GM13977 (cell line): ENCODE results near the gene TCF25.
"Not testable (repeated sequence)": the region's sequence is repeated elsewhere in the genome, so short reads cannot be mapped to it uniquely, and the experiment has no call there.

ENCODE experiments used
- DNase-seq: peaks from one replicate; pipeline ENCODE4 v3.0.0; 2012; ENCODE audit warnings: low spot score
- in situ Hi-C: fragments of 300-500 bp; cut with MboI; formaldehyde crosslinking; loops from one replicate; pipeline ENCODE4 v1.12.0; 2022; ENCODE audit warnings: low sequenced_read_pairs, low pct_unique_long_range_greater_than_20kb, mixed read lengths, inconsistent platforms; ENCODE audit not compliant: unreplicated experiment
- TF ChIP-seq, protein P1 (sequence below): IDR thresholded peaks from 2 replicates; pipeline ENCODE4 v1.5.1; 2012; ENCODE audit warnings: mild to moderate bottlenecking, control low read depth; ENCODE audit not compliant: insufficient read depth; ENCODE audit errors: extremely low read depth, missing control alignments

TCF25 gene, protein sequence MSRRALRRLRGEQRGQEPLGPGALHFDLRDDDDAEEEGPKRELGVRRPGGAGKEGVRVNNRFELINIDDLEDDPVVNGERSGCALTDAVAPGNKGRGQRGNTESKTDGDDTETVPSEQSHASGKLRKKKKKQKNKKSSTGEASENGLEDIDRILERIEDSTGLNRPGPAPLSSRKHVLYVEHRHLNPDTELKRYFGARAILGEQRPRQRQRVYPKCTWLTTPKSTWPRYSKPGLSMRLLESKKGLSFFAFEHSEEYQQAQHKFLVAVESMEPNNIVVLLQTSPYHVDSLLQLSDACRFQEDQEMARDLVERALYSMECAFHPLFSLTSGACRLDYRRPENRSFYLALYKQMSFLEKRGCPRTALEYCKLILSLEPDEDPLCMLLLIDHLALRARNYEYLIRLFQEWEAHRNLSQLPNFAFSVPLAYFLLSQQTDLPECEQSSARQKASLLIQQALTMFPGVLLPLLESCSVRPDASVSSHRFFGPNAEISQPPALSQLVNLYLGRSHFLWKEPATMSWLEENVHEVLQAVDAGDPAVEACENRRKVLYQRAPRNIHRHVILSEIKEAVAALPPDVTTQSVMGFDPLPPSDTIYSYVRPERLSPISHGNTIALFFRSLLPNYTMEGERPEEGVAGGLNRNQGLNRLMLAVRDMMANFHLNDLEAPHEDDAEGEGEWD

DNA sequence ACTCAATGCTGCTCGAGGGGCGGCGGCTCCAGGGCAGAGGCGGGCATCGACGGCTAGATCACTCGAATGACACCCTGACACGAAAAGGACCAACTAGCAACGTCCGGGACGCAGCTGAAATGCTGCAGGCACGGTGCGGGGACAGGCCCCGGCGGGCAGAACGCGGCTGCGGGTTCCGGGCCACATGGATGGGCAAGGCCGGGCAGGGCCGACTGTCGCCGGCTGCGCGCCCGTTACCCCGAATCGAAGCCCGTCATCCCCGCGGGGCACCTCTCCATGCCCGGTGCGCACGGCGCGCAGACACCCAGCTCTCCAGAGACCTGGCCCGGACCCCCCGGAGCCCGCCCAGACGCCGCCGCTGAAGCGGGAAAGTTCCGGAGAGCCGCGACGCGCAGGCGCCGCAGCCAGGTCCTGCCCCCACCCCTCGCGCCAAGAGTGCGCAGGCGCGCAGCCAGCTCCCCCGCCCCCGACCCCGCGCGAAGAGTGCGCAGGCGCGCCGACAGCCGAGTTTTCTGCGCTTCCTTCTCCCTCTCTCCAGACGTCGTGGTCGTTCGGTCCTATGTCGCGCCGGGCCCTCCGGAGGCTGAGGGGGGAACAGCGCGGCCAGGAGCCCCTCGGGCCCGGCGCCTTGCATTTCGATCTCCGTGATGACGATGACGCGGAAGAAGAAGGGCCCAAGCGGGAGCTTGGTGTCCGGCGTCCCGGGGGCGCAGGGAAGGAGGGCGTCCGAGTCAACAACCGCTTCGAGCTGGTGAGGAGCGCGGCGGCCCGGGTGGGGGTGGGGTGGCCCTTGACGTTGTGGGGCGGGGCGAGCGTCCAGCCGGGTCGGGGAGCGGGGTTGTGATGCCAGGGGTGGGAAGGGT lies at the start of gene TCF25:
TSS of gene TCF25 (plus strand) at position 484 of the 863 bp plus-strand sequence. CDS start at position 560, 76 bp downstream.
- DNase-seq: peak; percentile 94
- TF ChIP-seq, protein P1, sequence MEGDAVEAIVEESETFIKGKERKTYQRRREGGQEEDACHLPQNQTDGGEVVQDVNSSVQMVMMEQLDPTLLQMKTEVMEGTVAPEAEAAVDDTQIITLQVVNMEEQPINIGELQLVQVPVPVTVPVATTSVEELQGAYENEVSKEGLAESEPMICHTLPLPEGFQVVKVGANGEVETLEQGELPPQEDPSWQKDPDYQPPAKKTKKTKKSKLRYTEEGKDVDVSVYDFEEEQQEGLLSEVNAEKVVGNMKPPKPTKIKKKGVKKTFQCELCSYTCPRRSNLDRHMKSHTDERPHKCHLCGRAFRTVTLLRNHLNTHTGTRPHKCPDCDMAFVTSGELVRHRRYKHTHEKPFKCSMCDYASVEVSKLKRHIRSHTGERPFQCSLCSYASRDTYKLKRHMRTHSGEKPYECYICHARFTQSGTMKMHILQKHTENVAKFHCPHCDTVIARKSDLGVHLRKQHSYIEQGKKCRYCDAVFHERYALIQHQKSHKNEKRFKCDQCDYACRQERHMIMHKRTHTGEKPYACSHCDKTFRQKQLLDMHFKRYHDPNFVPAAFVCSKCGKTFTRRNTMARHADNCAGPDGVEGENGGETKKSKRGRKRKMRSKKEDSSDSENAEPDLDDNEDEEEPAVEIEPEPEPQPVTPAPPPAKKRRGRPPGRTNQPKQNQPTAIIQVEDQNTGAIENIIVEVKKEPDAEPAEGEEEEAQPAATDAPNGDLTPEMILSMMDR: no peak
- in situ Hi-C loops: no loop called here

DNA sequence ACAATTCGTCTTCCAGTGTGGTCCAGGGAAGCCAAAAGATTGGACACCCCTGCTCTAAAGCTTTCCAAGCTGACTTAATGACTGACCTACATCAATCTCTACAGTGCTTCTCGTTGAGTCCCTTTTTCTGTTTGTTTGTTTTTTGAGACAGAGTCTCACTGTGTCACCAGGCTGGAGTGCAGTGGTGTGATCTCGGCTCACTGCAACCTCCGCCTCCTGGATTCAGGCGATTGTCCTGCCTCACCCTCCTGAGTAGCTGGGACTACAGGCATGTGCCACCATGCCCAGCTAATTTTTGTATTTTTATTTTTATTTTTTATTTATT lies 49.6 kb upstream of the TCF25 start:
- DNase-seq, in situ Hi-C loops: not testable (repeated sequence)

DNA sequence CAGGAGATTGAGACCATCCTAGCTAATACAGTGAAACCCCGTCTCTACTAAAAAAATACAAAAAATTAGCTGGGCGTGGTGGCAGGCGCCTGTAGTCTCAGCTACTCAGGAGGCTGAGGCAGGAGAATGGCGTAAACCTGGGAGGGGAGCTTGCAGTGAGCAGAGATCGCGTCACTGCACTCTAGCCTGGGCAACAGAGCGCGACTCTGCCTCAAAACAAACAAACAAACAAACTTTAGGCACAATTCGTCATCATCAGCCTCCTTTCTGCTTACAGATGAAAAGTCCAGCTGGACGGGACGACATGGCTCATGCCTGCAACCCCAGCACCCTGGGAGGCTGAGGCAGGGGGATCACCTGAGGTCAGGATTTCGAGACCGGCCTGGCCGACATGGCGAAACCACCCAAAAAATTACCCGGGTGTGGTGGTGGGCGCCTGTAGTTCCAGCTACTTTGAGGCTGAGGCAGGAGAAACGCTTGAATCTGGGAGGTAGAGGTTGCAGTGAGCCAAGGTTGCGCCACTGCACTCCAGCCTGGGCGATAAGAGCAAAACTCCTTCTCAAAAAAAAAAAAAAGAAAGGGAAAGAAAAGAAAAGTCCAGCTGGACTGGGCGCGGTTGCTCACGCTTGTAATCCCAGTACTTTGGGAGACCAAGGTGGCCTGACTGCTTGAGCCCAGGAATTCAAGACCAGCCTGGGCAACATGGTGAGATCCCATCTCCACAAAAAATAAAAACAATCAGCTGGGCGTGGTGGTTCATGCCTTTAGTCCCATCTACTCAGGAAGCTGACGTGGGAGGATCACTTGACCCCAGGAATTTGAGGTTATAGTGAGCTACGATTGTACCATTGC lies 46.6 kb upstream of the TCF25 start:
- TF ChIP-seq, protein P1: no peak
- in situ Hi-C loops: no loop called here
- DNase-seq: no peak

DNA sequence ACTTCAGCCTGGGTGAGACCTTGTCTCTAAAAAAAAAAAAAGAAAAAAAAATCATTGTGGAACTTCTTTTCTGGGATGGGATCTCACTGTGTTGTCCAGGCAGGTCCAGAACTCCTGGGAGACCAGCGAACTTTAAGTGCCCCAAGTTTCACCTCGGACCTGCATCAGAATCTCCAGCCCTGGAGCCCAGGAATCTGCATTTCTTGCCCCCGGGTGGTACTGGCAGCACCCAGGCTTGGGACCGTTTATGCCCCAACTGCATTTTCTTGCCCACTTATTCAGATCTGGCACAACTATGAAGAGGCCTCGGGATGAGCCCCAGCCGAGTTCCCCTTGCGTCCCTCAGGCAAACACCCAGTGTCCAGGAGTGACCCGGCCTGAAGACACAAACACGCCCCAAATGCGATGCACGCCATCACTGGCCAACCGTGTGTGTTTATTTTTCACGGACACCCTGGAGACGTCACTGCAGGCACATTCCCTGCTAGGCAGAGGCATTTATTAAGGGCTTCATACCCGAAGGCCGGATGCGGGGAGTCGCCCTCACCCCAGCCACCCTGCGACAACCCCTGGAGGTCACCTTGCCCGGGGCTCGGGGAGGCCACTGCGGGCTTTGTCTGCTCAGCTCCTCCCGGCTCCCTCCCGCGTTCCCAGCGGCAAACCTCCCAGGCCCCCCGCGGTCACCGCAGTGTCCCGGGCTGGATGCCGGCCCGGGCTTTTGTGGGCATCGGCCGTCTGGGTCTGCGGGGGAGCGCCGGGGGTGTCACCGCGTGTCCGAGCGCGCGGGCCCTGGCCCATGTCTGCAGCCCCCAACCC lies 45.8 kb upstream of the TCF25 start:
- DNase-seq: no peak
- in situ Hi-C loops: no loop called here
- TF ChIP-seq, protein P1: no peak

DNA sequence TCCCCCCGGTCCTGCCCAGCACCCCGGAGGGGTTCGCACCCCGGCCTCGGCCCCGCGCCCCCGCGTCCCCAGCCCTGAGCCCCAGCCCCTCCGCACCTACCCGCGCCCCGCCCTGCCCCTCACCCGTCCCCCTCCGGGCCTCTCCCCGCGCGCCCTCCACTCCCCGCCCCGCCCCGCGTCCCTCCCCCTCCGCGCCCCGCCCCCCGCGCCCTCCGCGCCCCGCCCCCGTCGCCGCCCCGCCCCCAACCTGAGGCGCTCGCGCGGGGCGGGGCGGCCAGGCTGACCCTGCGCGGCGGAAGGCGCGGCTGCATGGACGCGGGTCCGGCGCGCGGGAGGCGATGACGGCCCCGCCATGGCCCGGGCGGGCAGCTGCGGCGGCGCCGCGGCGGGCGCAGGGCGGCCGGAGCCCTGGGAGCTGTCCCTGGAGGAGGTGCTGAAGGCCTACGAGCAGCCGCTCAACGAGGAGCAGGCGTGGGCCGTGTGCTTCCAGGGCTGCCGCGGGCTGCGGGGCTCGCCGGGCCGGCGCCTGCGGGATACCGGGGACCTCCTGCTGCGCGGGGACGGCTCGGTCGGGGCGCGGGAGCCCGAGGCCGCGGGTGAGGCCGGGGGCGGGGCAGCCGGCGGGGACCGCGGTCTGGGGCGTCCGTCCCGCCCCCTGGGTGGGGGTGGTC lies 45.1 kb upstream of the TCF25 start, which contains the start of gene SPIRE2:
TSS of gene SPIRE2 (plus strand) at position 277 of the 671 bp plus-strand sequence. CDS start at position 353, 76 bp downstream.
- peak; percentile 85 for DNase-seq

More for the DNA sequence above, 45.1 kb upstream of the TCF25 start, which contains the start of gene SPIRE2:
- in situ Hi-C loops: no loop called here
- TF ChIP-seq, protein P1: no peak
